ENCODE measurements around the gene ACSL3.
A peak's percentile ranks its signal among the peaks of the same experiment; 100 is the strongest.

Gene ACSL3

DNA sequence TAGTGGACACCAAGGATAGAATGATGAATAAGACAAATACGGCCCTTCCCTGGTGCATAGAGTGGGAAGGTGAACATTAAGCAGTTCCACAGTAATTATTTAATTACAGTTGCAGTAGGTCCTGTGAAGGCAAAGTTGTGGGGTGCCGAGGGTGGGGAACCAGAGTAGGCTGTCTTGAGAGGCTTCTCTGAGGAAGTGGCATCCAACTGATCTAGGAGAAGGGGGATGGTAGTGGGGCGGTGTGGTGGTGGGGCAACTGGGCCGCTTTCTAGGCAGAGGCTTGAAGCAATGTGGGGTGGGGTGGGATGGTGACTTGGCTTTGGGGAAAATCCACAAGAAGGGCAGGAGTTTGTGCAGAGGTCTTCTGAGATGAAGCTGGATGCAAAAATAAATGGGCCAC is 11.7 kb downstream of the ACSL3 start:
- Histone ChIP-seq H3K4me3 (ENCODE audit: low read depth, low read length) (no peak overlapping the region), H3K9me3 (ENCODE audit: control insufficient read depth, low read length) (no peaks in the 10 kb centered on the region), H3K79me2 (peaks cover 78% of the 10 kb centered on the region), H2AFZ (no peak overlapping the region), H3K27me3 (ENCODE audit: control insufficient read depth, insufficient read depth, low read length) (no peaks in the 10 kb centered on the region), H3K36me3 (ENCODE audit: control insufficient read depth, insufficient read depth, low read length) (no peaks in the 10 kb centered on the region), H3K4me1 (peaks cover 51% of the 10 kb centered on the region), H3K4me2 (ENCODE audit: low read length) (no peak overlapping the region), H3K9ac (no peak overlapping the region), H3K27ac (no peak overlapping the region)
- TF ChIP-seq CTCF (IDR thresholded peaks at IDR 0.05): no peak

GRCh38 chr2:222875482-222875881 is 14.6 kb downstream of the ACSL3 start:
- no peaks in the 10 kb centered on the region for H3K9me3 ChIP-seq (ENCODE audit: control insufficient read depth, low read length)
- H3K4me2 ChIP-seq (ENCODE audit: low read length): no peak overlapping the region
- no peak overlapping the region for H2AFZ ChIP-seq
- no peak overlapping the region for H3K27ac ChIP-seq
- no peak overlapping the region for H3K9ac ChIP-seq
- H3K27me3 ChIP-seq (ENCODE audit: control insufficient read depth, insufficient read depth, low read length): no peaks in the 10 kb centered on the region
- H3K79me2 ChIP-seq: peaks cover 73% of the 10 kb centered on the region
- peaks cover 42% of the 10 kb centered on the region for H3K4me1 ChIP-seq
- H3K4me3 ChIP-seq (ENCODE audit: low read depth, low read length): no peak overlapping the region
- H3K36me3 ChIP-seq (ENCODE audit: control insufficient read depth, insufficient read depth, low read length): no peaks in the 10 kb centered on the region
- TF ChIP-seq CTCF (IDR thresholded peaks at IDR 0.05): no peak

- peaks cover 60% of the 10 kb centered on the region for H3K79me2 ChIP-seq
- no peaks in the 10 kb centered on the region for H3K9me3 ChIP-seq (ENCODE audit: control insufficient read depth, low read length)
- TF ChIP-seq CTCF (IDR thresholded peaks at IDR 0.05): no peak
- H3K9ac ChIP-seq: no peak overlapping the region
- no peaks in the 10 kb centered on the region for H3K27me3 ChIP-seq (ENCODE audit: control insufficient read depth, insufficient read depth, low read length)
- H3K27ac ChIP-seq: peak overlapping the region; percentile 18
- H3K4me3 ChIP-seq (ENCODE audit: low read depth, low read length): no peak overlapping the region
- no peak overlapping the region for H3K4me2 ChIP-seq (ENCODE audit: low read length)
- H3K36me3 ChIP-seq (ENCODE audit: control insufficient read depth, insufficient read depth, low read length): no peaks in the 10 kb centered on the region
- no peak overlapping the region for H2AFZ ChIP-seq
- peaks cover 34% of the 10 kb centered on the region for H3K4me1 ChIP-seq
Measured at GRCh38 chr2:222876947-222877346, 16.1 kb downstream of the ACSL3 start.

- no peaks in the 10 kb centered on the region for H3K36me3 ChIP-seq (ENCODE audit: control insufficient read depth, insufficient read depth, low read length)
- H3K4me3 ChIP-seq (ENCODE audit: low read depth, low read length): no peak overlapping the region
- H3K79me2 ChIP-seq: peaks cover 56% of the 10 kb centered on the region
- H3K4me1 ChIP-seq: peaks cover 38% of the 10 kb centered on the region
- peak overlapping the region; percentile 52 for H3K27ac ChIP-seq
- no peaks in the 10 kb centered on the region for H3K27me3 ChIP-seq (ENCODE audit: control insufficient read depth, insufficient read depth, low read length)
- H3K9me3 ChIP-seq (ENCODE audit: control insufficient read depth, low read length): no peaks in the 10 kb centered on the region
- TF ChIP-seq CTCF (IDR thresholded peaks at IDR 0.05): no peak
- no peak overlapping the region for H3K9ac ChIP-seq
- no peak overlapping the region for H3K4me2 ChIP-seq (ENCODE audit: low read length)
- no peak overlapping the region for H2AFZ ChIP-seq
Measured at GRCh38 chr2:222877556-222878300, 16.9 kb downstream of the ACSL3 start.

GRCh38 chr2:222878301-222878876 is 17.6 kb downstream of the ACSL3 start:
- TF ChIP-seq CTCF (IDR thresholded peaks at IDR 0.05): no peak
- Histone ChIP-seq H3K9ac (no peak overlapping the region), H3K27me3 (ENCODE audit: control insufficient read depth, insufficient read depth, low read length) (no peaks in the 10 kb centered on the region), H3K36me3 (ENCODE audit: control insufficient read depth, insufficient read depth, low read length) (no peaks in the 10 kb centered on the region), H3K4me2 (ENCODE audit: low read length) (no peak overlapping the region), H3K4me1 (peaks cover 42% of the 10 kb centered on the region), H3K4me3 (ENCODE audit: low read depth, low read length) (no peak overlapping the region), H2AFZ (no peak overlapping the region), H3K9me3 (ENCODE audit: control insufficient read depth, low read length) (no peaks in the 10 kb centered on the region), H3K79me2 (peaks cover 56% of the 10 kb centered on the region), H3K27ac (peak overlapping the region; percentile 52)
